Bronchial epithelial cell (primary cell): ENCODE results near the gene DENND1B. TPM values are rescaled to one million over a fixed set of nuclear protein-coding genes. Genes with fewer than 3 reads are reported as not detected.

ENCODE experiments used
- DNase-seq: peaks from one replicate; pipeline ENCODE4 v3.0.0-alpha.2; 2010; ENCODE audit warnings: low read depth
- FAIRE-seq: peaks from 2 replicates; lab custom pipeline; 2011; peaks lifted over from hg19 to GRCh38; lab: Jason Lieb, UNC
- H3K27me3 ChIP-seq: 2 replicates; pipeline ENCODE4 v1.5.1; 2011; ENCODE audit warnings: low read length; ENCODE audit not compliant: control insufficient read depth, insufficient read depth
- H3K36me3 ChIP-seq: 2 replicates; pipeline ENCODE4 v1.5.1; 2011; ENCODE audit warnings: low read length; ENCODE audit not compliant: control insufficient read depth, insufficient read depth
- H3K4me3 ChIP-seq: 2 replicates; pipeline ENCODE4 v1.5.1; 2011; ENCODE audit warnings: mild to moderate bottlenecking, low read depth, low read length, control low read depth
- CTCF ChIP-seq: IDR thresholded peaks from 2 replicates; pipeline ENCODE4 v1.5.1; 2011; ENCODE audit warnings: mild to moderate bottlenecking, moderate library complexity, low read length, control low read depth, inconsistent platforms; ENCODE audit not compliant: insufficient read depth, severe bottlenecking
- total RNA-seq: library from RNA; depleted of rRNA; stranded (reverse); fragments of >200 nt; gene quantifications from 2 replicates; pipeline ENCODE4 v1.2.1, GENCODE V29; 2014

DENND1B gene
- total RNA-seq, 1 donor from 2014 or later, result 15.5 TPM

GRCh38 chr1:197787623-197788536, 12.6 kb upstream of the DENND1B start:
- H3K27me3 ChIP-seq, result no peaks in the 10 kb centered on the region
- no peak for TF ChIP-seq CTCF
- H3K36me3 ChIP-seq, result no peaks in the 10 kb centered on the region
- no peak overlapping the region for H3K4me3 ChIP-seq
- DNase-seq, result no peak
- FAIRE-seq, result no peak

GRCh38 chr1:197787056-197787455, 11.8 kb upstream of the DENND1B start:
- no peak for TF ChIP-seq CTCF
- no peaks in the 10 kb centered on the region for H3K27me3 ChIP-seq
- no peak overlapping the region for H3K4me3 ChIP-seq
- H3K36me3 ChIP-seq, result no peaks in the 10 kb centered on the region
- FAIRE-seq, result peak; percentile 47
- peak; percentile 94 for DNase-seq

GRCh38 chr1:197786280-197786679, 11.0 kb upstream of the DENND1B start:
- H3K4me3 ChIP-seq, result no peak overlapping the region

GRCh38 chr1:197783510-197783948, 8.2 kb upstream of the DENND1B start:
- FAIRE-seq (no peak), DNase-seq (peak; percentile 87)
- Histone ChIP-seq H3K36me3 (no peaks in the 10 kb centered on the region), H3K27me3 (no peaks in the 10 kb centered on the region), H3K4me3 (no peak overlapping the region)
- TF ChIP-seq CTCF, result no peak

More at GRCh38 chr1:197786280-197786679, 11.0 kb upstream of the DENND1B start:
- no peak for FAIRE-seq
- TF ChIP-seq CTCF, result no peak
- Histone ChIP-seq H3K36me3 (no peaks in the 10 kb centered on the region), H3K27me3 (no peaks in the 10 kb centered on the region)
- DNase-seq, result peak; percentile 59

- FAIRE-seq (no peak), DNase-seq (no peak)
- no peak for TF ChIP-seq CTCF
- Histone ChIP-seq H3K27me3 (no peaks in the 10 kb centered on the region), H3K4me3 (no peak overlapping the region), H3K36me3 (no peaks in the 10 kb centered on the region)
Observed at GRCh38 chr1:197782722-197783360, 7.6 kb upstream of the DENND1B start.
